Measurements from ENCODE around the gene ITGB2. TPM values are rescaled to one million over a fixed set of nuclear protein-coding genes. Genes with fewer than 3 reads are reported as not detected.
A peak's percentile ranks its signal among the peaks of the same experiment; 100 is the strongest.

The ITGB2 gene
- total RNA-seq, 1 experiment from 2014 or later, result 1.5 TPM

- Mint-ChIP-seq H3K36me3 (no peaks in the 10 kb centered on the region), H3K27me3 (ENCODE audit: low read depth) (peaks cover 25% of the 10 kb centered on the region)
Observed at GRCh38 chr21:44874497-44875315, 46.0 kb downstream of the ITGB2 start.

GRCh38 chr21:44874240-44874496 lies 46.5 kb downstream of the ITGB2 start:
- Mint-ChIP-seq H3K4me3 (peak overlapping the region; percentile 82), H3K27me3 (ENCODE audit: low read depth) (peaks cover 25% of the 10 kb centered on the region), H3K27ac (no peak overlapping the region), H3K9me3 (peaks cover 3% of the 10 kb centered on the region; the same call in 1 of the 2 replicates), H3K4me1 (peaks cover 43% of the 10 kb centered on the region), H3K36me3 (no peaks in the 10 kb centered on the region)
- ChIA-PET CTCF (interaction anchor here (0.8 to 2.6 kb wide), 11 partner anchors 23 to 505 kb away, joined by 3 to 17 read pairs (median 4); partner anchors contain the start of gene UBE2G2), POLR2A (interaction anchor here (0.6 to 1.8 kb wide), 5 partner anchors 9 to 107 kb away, joined by 3 to 5 read pairs (median 4); partner anchors contain the start of genes SUMO3 and UBE2G2)
- DNase-seq (ENCODE audit: low spot score), result no peak
- ATAC-seq, result peak; percentile 2; the same call in 1 of the 2 replicates
- TF ChIP-seq CTCF (IDR thresholded peaks at IDR 0.05), result no peak
- TF ChIP-seq FOXP1 (CRISPR knock-in tag; IDR thresholded peaks at IDR 0.05; ENCODE audit: borderline replicate concordance), result no peak; the same call in 1 of the 2 replicates
- peak; percentile 70; the same call in 1 of the 2 replicates for TF ChIP-seq MYBL2 (CRISPR knock-in tag; IDR thresholded peaks at IDR 0.05)
- no peak for TF ChIP-seq FOXP4 (CRISPR knock-in tag; IDR thresholded peaks at IDR 0.05)
- TF ChIP-seq PREB (CRISPR knock-in tag; IDR thresholded peaks at IDR 0.05; ENCODE audit: borderline replicate concordance), result no peak
- no peak for TF ChIP-seq ZNF532 (CRISPR knock-in tag; IDR thresholded peaks at IDR 0.05; ENCODE audit: borderline replicate concordance)
- no peak for TF ChIP-seq SP1 (CRISPR knock-in tag; conservative IDR thresholded peaks at IDR 0.05)
- TF ChIP-seq GRHL2 (CRISPR knock-in tag; IDR thresholded peaks at IDR 0.05; ENCODE audit: insufficient replicate concordance, severe bottlenecking), result no peak
- no peak for TF ChIP-seq TEAD4 (CRISPR knock-in tag; IDR thresholded peaks at IDR 0.05)
- no peak for TF ChIP-seq ZNF138 (CRISPR knock-in tag; conservative IDR thresholded peaks at IDR 0.05)

More at GRCh38 chr21:44874497-44875315, 46.0 kb downstream of the ITGB2 start:
- peaks cover 41% of the 10 kb centered on the region for H3K4me1 Mint-ChIP-seq
- POLR2A ChIA-PET, result interaction anchor here (0.9 to 1.8 kb wide), 5 partner anchors 9 to 88 kb away, joined by 3 to 5 read pairs (median 4); partner anchors contain the start of genes SUMO3 and UBE2G2
- no peak for TF ChIP-seq STAT6 (CRISPR knock-in tag; conservative IDR thresholded peaks at IDR 0.05; ENCODE audit: low read depth)
- TF ChIP-seq OVOL2 (CRISPR knock-in tag; IDR thresholded peaks at IDR 0.05; ENCODE audit: borderline replicate concordance), result no peak
- 0 out of 2 replicates have a peak, but pooled peaks have one; percentile 17 for TF ChIP-seq HMGXB4 (CRISPR knock-in tag; IDR thresholded peaks at IDR 0.05)
- peak overlapping the region; percentile 15; the same call in 1 of the 2 replicates for H3K27ac Mint-ChIP-seq
- H3K9me3 Mint-ChIP-seq, result peaks cover 3% of the 10 kb centered on the region; the same call in 1 of the 2 replicates
- CTCF ChIA-PET, result interaction anchor here (1.0 to 2.6 kb wide), 4 partner anchors 23 to 420 kb away, joined by 3 to 17 read pairs (median 4); partner anchors contain the start of gene UBE2G2
- peak overlapping the region; percentile 82 for H3K4me3 Mint-ChIP-seq
- peak; percentile 5 for ATAC-seq
- DNase-seq (ENCODE audit: low spot score), result peak; percentile 42
